Epithelial cell of proximal tubule (primary cell): ENCODE results near the gene OR51E1. TPM values are rescaled to one million over a fixed set of nuclear protein-coding genes. Genes with fewer than 3 reads are reported as not detected.

Experiments used
- DNase-seq: peaks from one replicate; pipeline ENCODE4 v3.0.0-alpha.2; 2011; ENCODE audit warnings: low read depth
- H3K4me3 ChIP-seq: 2 replicates; pipeline ENCODE4 v1.5.1; 2011; ENCODE audit warnings: low read depth, mild to moderate bottlenecking, low read length
- total RNA-seq: library from RNA; depleted of rRNA; stranded (reverse); fragments of >200 nt; gene quantifications from 2 replicates; pipeline ENCODE4 v1.2.3, GENCODE V29; 2015
- TF ChIP-seq, protein P1 (sequence below): conservative IDR thresholded peaks from 2 replicates; pipeline ENCODE4 v1.5.1; 2012; ENCODE audit warnings: low read depth, mild to moderate bottlenecking, low read length

OR51E1 gene
- total RNA-seq, 1 donor from 2014 or later = not detected

DNA sequence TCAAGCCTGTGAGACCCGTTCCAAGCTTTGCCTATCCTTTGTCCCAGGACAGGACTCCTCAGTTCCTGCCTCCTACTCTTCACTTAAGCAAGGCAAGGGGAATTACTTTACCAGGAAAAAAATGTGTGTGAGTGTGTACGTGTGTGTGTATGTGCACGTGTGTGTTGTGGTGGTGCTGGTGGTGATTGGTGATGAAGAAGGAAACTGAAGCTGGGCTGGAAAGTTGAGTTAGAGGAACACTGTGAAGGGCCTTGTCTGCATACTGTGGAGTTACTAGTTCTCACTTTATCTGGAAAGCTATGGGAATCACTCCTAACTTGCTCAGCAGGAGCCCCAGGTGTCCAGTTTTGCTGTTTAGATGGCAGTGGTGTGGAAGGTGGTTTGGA is 6.1 kb upstream of the OR51E1 start:
- TF ChIP-seq, protein P1, sequence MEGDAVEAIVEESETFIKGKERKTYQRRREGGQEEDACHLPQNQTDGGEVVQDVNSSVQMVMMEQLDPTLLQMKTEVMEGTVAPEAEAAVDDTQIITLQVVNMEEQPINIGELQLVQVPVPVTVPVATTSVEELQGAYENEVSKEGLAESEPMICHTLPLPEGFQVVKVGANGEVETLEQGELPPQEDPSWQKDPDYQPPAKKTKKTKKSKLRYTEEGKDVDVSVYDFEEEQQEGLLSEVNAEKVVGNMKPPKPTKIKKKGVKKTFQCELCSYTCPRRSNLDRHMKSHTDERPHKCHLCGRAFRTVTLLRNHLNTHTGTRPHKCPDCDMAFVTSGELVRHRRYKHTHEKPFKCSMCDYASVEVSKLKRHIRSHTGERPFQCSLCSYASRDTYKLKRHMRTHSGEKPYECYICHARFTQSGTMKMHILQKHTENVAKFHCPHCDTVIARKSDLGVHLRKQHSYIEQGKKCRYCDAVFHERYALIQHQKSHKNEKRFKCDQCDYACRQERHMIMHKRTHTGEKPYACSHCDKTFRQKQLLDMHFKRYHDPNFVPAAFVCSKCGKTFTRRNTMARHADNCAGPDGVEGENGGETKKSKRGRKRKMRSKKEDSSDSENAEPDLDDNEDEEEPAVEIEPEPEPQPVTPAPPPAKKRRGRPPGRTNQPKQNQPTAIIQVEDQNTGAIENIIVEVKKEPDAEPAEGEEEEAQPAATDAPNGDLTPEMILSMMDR = no peak
- DNase-seq = no peak

DNA sequence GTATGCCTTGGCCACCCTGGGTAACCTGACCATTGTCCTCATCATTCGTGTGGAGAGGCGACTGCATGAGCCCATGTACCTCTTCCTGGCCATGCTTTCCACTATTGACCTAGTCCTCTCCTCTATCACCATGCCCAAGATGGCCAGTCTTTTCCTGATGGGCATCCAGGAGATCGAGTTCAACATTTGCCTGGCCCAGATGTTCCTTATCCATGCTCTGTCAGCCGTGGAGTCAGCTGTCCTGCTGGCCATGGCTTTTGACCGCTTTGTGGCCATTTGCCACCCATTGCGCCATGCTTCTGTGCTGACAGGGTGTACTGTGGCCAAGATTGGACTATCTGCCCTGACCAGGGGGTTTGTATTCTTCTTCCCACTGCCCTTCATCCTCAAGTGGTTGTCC is 3.9 kb upstream of the OR51E1 start:
- H3K4me3 ChIP-seq = no peak overlapping the region
- TF ChIP-seq, protein P1 = no peak
- no peak for DNase-seq

More for the DNA sequence above, 6.1 kb upstream of the OR51E1 start:
- H3K4me3 ChIP-seq = no peak overlapping the region

DNA sequence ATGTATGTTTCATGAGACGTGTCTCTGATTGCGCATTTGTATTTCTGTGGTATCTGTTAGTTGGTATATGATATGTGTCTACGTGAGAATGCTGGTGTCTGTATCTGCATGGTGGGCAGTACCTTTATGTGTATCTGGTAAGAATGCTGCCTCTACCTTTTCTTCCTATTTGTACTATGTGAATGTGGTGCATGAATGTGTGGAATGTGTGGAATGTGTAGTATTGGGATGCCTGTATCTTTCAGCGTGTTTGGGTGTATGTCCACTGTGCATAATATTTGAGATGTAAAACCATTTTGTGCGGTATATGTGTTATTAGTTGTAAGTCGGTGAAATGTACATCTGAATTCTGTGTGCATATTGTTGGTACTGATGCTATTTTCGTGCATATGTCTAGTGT is 2.3 kb upstream of the OR51E1 start:
- no peak overlapping the region for H3K4me3 ChIP-seq
- DNase-seq = no peak

DNA sequence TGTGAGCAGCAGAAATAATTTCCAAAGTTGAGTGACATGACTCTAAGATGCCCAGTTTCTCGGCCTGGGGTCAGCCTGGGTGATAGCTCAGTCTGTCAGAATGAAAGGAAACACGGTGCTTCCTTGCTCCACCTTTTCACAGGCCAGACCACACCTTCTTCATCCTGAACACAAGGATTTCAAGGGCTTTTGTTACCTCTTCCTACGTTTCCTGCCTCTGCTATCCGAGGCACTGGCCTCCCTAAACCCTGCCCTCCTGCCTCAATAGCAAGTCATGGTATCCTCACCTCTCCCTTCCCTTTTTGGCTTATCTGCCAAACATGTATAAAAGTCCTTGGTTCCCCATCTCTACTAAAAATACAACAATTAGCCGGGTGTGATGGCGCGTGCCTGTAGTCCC is 1.7 kb upstream of the OR51E1 start:
- TF ChIP-seq, protein P1 = no peak
- H3K4me3 ChIP-seq = no peak overlapping the region
- DNase-seq = no peak

More for the DNA sequence above, 2.3 kb upstream of the OR51E1 start:
- TF ChIP-seq, protein P1 = no peak

DNA sequence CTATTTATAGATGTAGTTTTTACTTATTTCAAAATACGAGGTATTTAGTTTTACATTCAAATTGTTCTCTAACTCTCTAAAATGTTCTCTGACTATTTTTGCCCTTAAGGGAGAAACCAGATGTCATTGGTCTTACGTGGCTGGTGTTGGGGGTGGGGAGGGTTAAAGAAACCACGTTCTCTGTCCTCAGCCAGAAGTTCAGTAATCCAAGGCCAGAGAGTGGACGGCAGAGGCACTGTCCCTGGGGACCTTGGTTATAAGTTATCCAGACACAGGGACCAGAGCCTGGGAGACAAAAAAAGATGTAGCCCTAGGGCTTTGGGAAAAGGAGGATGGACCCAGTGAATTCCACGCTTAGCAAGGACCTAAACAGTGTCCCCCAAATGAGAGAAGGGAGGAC is 706 bp upstream of the OR51E1 start:
- no peak for DNase-seq
- TF ChIP-seq, protein P1 = no peak
- H3K4me3 ChIP-seq = no peak overlapping the region

DNA sequence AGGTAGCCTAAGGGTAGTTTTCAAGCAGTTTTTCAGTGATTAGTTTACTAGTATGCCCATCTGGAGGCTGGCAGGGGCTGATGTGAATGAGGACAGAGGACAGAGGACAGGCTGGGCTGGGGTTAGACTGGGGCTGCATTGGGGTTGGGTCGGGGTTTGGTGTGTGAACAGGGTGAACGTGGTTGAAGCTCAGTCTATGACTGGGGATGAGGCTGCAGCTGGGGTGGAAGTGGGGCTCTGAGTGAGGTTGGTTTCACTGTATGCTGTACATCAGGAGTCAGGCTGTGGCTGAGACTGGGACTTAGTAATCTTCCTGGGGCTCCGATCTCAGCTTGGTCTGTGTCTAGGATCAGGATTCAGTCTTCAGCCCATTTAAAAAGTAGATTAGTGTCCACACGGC is 451 bp downstream of the OR51E1 start:
- TF ChIP-seq, protein P1 = no peak

DNA sequence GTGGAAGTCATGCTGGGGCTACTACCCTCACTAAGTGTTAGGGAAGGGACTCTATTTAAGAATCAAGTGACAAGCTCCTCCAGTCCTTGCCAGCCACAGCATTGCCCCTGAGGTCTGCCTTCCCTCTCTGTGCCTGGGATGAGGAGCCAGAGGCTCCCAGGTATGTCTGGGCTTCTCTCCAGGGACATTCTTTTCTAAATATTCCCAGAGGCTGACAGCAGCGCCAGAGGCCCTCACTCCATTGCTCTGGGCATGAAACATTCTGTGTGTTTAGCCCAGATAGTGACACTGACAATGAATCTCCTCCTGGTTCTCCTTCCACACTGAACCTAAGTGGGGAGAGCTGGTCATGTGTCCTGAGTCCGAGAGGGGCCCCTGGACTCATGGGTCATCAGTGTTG is 2.2 kb downstream of the OR51E1 start:
- DNase-seq = no peak
- H3K4me3 ChIP-seq = no peak overlapping the region
- TF ChIP-seq, protein P1 = no peak

More for the DNA sequence above, 451 bp downstream of the OR51E1 start:
- no peak overlapping the region for H3K4me3 ChIP-seq
- no peak for DNase-seq
